ENCODE measurements around the gene CABLES1. TPM values are rescaled to one million over a fixed set of nuclear protein-coding genes. Genes with fewer than 3 reads are reported as not detected.
A peak's percentile ranks its signal among the peaks of the same experiment; 100 is the strongest.

Gene CABLES1
- total RNA-seq, 1 experiment from 2014 or later = 66.4 TPM

- Histone ChIP-seq H3K27ac (ENCODE audit: low read length) (peak overlapping the region; percentile 68), H3K9me3 (ENCODE audit: control insufficient read depth, insufficient read depth, low read depth, low read length) (no peaks in the 10 kb centered on the region; the same call in 1 of the 2 replicates), H3K27me3 (ENCODE audit: control insufficient read depth, insufficient read depth, low read length) (no peaks in the 10 kb centered on the region), H3K4me1 (ENCODE audit: control insufficient read depth, insufficient read depth, low read length) (peaks cover 26% of the 10 kb centered on the region), H3K36me3 (ENCODE audit: control insufficient read depth, insufficient read depth, low read length) (no peaks in the 10 kb centered on the region), H3K4me3 (ENCODE audit: low read depth in 2 of 2, low read length in 2 of 2) (no peak overlapping the region)
- ATAC-seq (no peak), DNase-seq (ENCODE audit: low read depth, low spot score) (no peak)
- TF ChIP-seq SIN3A (IDR thresholded peaks at IDR 0.05; ENCODE audit: borderline replicate concordance, insufficient read depth, low read depth, low read length) (no peak), POLR2AphosphoS5 (IDR thresholded peaks at IDR 0.05; ENCODE audit: low read depth, low read length) (no peak)
- TF ChIP-seq, protein P1, sequence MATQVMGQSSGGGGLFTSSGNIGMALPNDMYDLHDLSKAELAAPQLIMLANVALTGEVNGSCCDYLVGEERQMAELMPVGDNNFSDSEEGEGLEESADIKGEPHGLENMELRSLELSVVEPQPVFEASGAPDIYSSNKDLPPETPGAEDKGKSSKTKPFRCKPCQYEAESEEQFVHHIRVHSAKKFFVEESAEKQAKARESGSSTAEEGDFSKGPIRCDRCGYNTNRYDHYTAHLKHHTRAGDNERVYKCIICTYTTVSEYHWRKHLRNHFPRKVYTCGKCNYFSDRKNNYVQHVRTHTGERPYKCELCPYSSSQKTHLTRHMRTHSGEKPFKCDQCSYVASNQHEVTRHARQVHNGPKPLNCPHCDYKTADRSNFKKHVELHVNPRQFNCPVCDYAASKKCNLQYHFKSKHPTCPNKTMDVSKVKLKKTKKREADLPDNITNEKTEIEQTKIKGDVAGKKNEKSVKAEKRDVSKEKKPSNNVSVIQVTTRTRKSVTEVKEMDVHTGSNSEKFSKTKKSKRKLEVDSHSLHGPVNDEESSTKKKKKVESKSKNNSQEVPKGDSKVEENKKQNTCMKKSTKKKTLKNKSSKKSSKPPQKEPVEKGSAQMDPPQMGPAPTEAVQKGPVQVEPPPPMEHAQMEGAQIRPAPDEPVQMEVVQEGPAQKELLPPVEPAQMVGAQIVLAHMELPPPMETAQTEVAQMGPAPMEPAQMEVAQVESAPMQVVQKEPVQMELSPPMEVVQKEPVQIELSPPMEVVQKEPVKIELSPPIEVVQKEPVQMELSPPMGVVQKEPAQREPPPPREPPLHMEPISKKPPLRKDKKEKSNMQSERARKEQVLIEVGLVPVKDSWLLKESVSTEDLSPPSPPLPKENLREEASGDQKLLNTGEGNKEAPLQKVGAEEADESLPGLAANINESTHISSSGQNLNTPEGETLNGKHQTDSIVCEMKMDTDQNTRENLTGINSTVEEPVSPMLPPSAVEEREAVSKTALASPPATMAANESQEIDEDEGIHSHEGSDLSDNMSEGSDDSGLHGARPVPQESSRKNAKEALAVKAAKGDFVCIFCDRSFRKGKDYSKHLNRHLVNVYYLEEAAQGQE (IDR thresholded peaks at IDR 0.05; ENCODE audit: insufficient read depth in 1 of 2, low read depth in 2 of 2, low read length in 1 of 2) = no peak
- intact Hi-C loops (cut with micrococcal nuclease; ENCODE audit: unreplicated experiment) = no loop called here
- POLR2A ChIA-PET = no interaction called here
- in situ Hi-C loops (cut with HindIII; ENCODE audit: low pct_unique_long_range_greater_than_20kb, low sequenced_read_pairs) = no loop called here
- CTCF ChIA-PET = interaction anchor here (0.8 kb wide), 2 partner anchors 44 to 142 kb away, joined by 5 to 6 read pairs; no protein-coding TSS in a partner anchor
- no TSS peak for BruUV-seq (replicated peaks)
Measured at GRCh38 chr18:23276451-23276850, 141.2 kb downstream of the CABLES1 start.

DNA sequence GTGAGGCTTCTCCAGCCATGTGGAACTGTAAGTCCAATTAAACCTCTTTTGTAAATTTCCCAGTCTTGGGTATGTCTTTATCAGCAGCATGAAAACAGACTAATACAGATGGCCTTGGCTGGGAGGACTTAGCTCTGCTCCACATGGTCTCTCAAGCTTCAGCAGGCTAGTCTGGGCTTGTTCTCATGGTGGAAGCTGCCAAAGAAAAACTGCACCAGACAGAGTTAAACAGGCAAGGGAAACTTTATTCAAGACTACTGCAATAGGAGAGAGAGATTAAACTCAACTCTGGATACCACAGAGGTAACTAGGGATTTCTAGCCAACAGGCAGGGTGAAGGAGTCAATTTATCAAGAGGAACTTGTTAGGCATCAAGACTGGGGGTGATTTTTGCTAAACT, 142.1 kb downstream of the CABLES1 start:
- ATAC-seq (no peak), DNase-seq (ENCODE audit: low read depth, low spot score) (no peak)
- no peak for TF ChIP-seq CTCF (IDR thresholded peaks at IDR 0.05)
- TF ChIP-seq TCF7L2 (IDR thresholded peaks at IDR 0.05; ENCODE audit: low read depth, low read length) = no peak
- TF ChIP-seq, protein P1 (IDR thresholded peaks at IDR 0.05; ENCODE audit: insufficient read depth in 1 of 2, low read depth in 2 of 2, low read length in 1 of 2) = no peak
- TF ChIP-seq POLR2AphosphoS5 (IDR thresholded peaks at IDR 0.05; ENCODE audit: low read depth, low read length) = no peak
- TF ChIP-seq SIN3A (IDR thresholded peaks at IDR 0.05; ENCODE audit: borderline replicate concordance, insufficient read depth, low read depth, low read length) = no peak
- peaks cover 36% of the 10 kb centered on the region for H3K4me1 ChIP-seq (ENCODE audit: control insufficient read depth, insufficient read depth, low read length)
- H3K4me3 ChIP-seq (ENCODE audit: low read depth in 2 of 2, low read length in 2 of 2) = no peak overlapping the region
- intact Hi-C loops (cut with micrococcal nuclease; ENCODE audit: unreplicated experiment) (no loop called here), in situ Hi-C loops (cut with HindIII; ENCODE audit: low pct_unique_long_range_greater_than_20kb, low sequenced_read_pairs) (no loop called here)
- no peaks in the 10 kb centered on the region; the same call in 1 of the 2 replicates for H3K9me3 ChIP-seq (ENCODE audit: control insufficient read depth, insufficient read depth, low read depth, low read length)
- no peaks in the 10 kb centered on the region for H3K36me3 ChIP-seq (ENCODE audit: control insufficient read depth, insufficient read depth, low read length)
- ChIA-PET POLR2A (no interaction called here), CTCF (no interaction called here)
- H3K27me3 ChIP-seq (ENCODE audit: control insufficient read depth, insufficient read depth, low read length) = no peaks in the 10 kb centered on the region
- no TSS peak for BruUV-seq (replicated peaks)
- H3K27ac ChIP-seq (ENCODE audit: low read length) = peak overlapping the region; percentile 68

Data from Panc1 (cell line).